SK-N-SH (cell line): ENCODE measurements around the gene MINDY4. TPM values are rescaled to one million over a fixed set of nuclear protein-coding genes. Genes with fewer than 3 reads are reported as not detected.
A peak's percentile ranks its signal among the peaks of the same experiment; 100 is the strongest.

ENCODE experiments used
- CTCF ChIA-PET: fragments of 300-600, 350-600 bp; formaldehyde crosslinking; extraction: SDS; loops from one replicate; lab custom pipeline; 2021; lab: Yijun Ruan, JAX
- POLR2A ChIA-PET: fragments of 350-600 bp; sonication (Branson Sonifier 250); formaldehyde crosslinking; extraction: SDS; loops from one replicate; lab custom pipeline; 2020; ENCODE audit warnings: antibody characterized with exemption, inconsistent platforms; lab: Yijun Ruan, JAX
- DNase-seq: peaks from one replicate; pipeline ENCODE4 v3.0.0; 2012
- H2AFZ ChIP-seq: fragments of 200-600 bp; sonication (generic); 2 replicates; pipeline ENCODE4 v1.8.1; 2016; ENCODE audit warnings: antibody characterized with exemption, mild to moderate bottlenecking, low read depth
- H3F3A ChIP-seq: fragments of 200-600 bp; sonication (generic); replicated peaks from 2 replicates; pipeline ENCODE3; 2016; ENCODE audit warnings: antibody characterized with exemption, mild to moderate bottlenecking; ENCODE audit not compliant: insufficient read depth
- H3K27ac ChIP-seq, 2 experiments: fragments of 200-500 bp in 1 of 2; fragments of 200-600 bp in 1 of 2; sonication (Bioruptor generic) in 1 of 2; sonication (generic), shearing (Covaris generic) in 1 of 2; 2 replicates each; pipeline versions ENCODE4 v1.5.1 to v1.6.1; 2014 to 2016; ENCODE audit warnings: low read depth in 2 of 2, inconsistent platforms in 1 of 2, low read length in 1 of 2, mild to moderate bottlenecking in 1 of 2, mixed read lengths in 1 of 2
- H3K27me3 ChIP-seq: fragments of 200-600 bp; sonication (generic), shearing (Covaris generic); 2 replicates; pipeline ENCODE4 v1.6.1; 2016; ENCODE audit warnings: mixed run types; ENCODE audit not compliant: insufficient read depth
- H3K36me3 ChIP-seq, 2 experiments: fragments of 200-500 bp in 1 of 2; fragments of 200-600 bp in 1 of 2; sonication (Bioruptor generic) in 1 of 2; sonication (generic) in 1 of 2; replicated peaks in 1 of 2; 2 replicates each; pipeline versions ENCODE3 to v1.5.1; 2014 to 2016; ENCODE audit warnings: low read length in 1 of 2, mild to moderate bottlenecking in 1 of 2; ENCODE audit not compliant: insufficient read depth in 2 of 2, control insufficient read depth in 1 of 2
- H3K4me1 ChIP-seq, 2 experiments: fragments of 200-500 bp in 1 of 2; fragments of 200-600 bp in 1 of 2; sonication (Bioruptor generic) in 1 of 2; sonication (generic), shearing (Covaris generic) in 1 of 2; 2 replicates each; pipeline versions ENCODE4 v1.5.1 to v1.6.1; 2014 to 2016; ENCODE audit warnings: low read depth in 1 of 2, low read length in 1 of 2, mixed run types in 1 of 2; ENCODE audit not compliant: insufficient read depth in 2 of 2, control insufficient read depth in 1 of 2
- H3K4me2 ChIP-seq: fragments of 200-600 bp; sonication (generic), shearing (Covaris generic); 2 replicates; pipeline ENCODE4 v1.6.1; 2017; ENCODE audit warnings: mixed run types
- H3K4me3 ChIP-seq, 2 experiments: fragments of 200-500 bp in 1 of 2; fragments of 200-600 bp in 1 of 2; sonication (Bioruptor generic) in 1 of 2; sonication (generic), shearing (Covaris generic) in 1 of 2; 2 replicates each; pipeline versions ENCODE4 v1.5.1 to v1.8.1; 2014 to 2016; ENCODE audit warnings: low read depth in 2 of 2, inconsistent platforms in 1 of 2, low read length in 1 of 2, mild to moderate bottlenecking in 1 of 2, mixed read lengths in 1 of 2, moderate library complexity in 1 of 2
- H3K79me2 ChIP-seq: fragments of 200-600 bp; sonication (generic); 2 replicates; pipeline ENCODE4 v1.8.1; 2017; ENCODE audit warnings: mild to moderate bottlenecking; ENCODE audit not compliant: insufficient read depth
- H3K9ac ChIP-seq: fragments of 200-600 bp; sonication (generic); 2 replicates; pipeline ENCODE4 v1.6.1; 2017; ENCODE audit warnings: mixed run types
- H3K9me2 ChIP-seq: fragments of 200-600 bp; sonication (generic); 2 replicates; pipeline ENCODE4 v1.6.1; 2017; ENCODE audit warnings: mixed run types
- H3K9me3 ChIP-seq: fragments of 200-600 bp; sonication (generic); 2 replicates; pipeline ENCODE4 v1.6.1; 2017; ENCODE audit warnings: mixed run types, mild to moderate bottlenecking, moderate library complexity
- H4K20me1 ChIP-seq: fragments of 200-600 bp; sonication (generic); 2 replicates; pipeline ENCODE4 v1.6.1; 2017; ENCODE audit warnings: mild to moderate bottlenecking, mixed run types; ENCODE audit not compliant: insufficient read depth
- EP300 ChIP-seq, 2 experiments: IDR thresholded peaks; 2 replicates each; pipeline versions ENCODE4 v1.4.0 to v1.6.1; 2012; ENCODE audit warnings: borderline replicate concordance in 1 of 2, low read depth in 1 of 2, low read length in 1 of 2
- EZH2phosphoT487 ChIP-seq: fragments of 200-600 bp; sonication (generic); IDR thresholded peaks from 2 replicates; pipeline ENCODE4 v1.6.1; 2017; ENCODE audit warnings: low read depth, mixed run types, mild to moderate bottlenecking, antibody characterized with exemption, moderate library complexity, borderline replicate concordance
- FOSL2 ChIP-seq: IDR thresholded peaks from 2 replicates; pipeline ENCODE4 v1.4.0; 2012; ENCODE audit warnings: low read depth, mild to moderate bottlenecking, moderate library complexity, borderline replicate concordance
- FOXM1 ChIP-seq: IDR thresholded peaks from 2 replicates; pipeline ENCODE4 v1.4.0; 2012; ENCODE audit warnings: low read depth, mild to moderate bottlenecking
- GATA2 ChIP-seq: sonication (generic); formaldehyde crosslinking; IDR thresholded peaks from 2 replicates; pipeline ENCODE4 v1.5.0; 2020; ENCODE audit warnings: mild to moderate bottlenecking, missing genetic modification reagents
- JUND ChIP-seq: IDR thresholded peaks from 2 replicates; pipeline ENCODE4 v1.4.0; 2012
- MEF2A ChIP-seq: IDR thresholded peaks from 2 replicates; pipeline ENCODE4 v1.4.0; 2012; ENCODE audit warnings: low read depth, borderline replicate concordance
- MXI1 ChIP-seq: IDR thresholded peaks from 2 replicates; pipeline ENCODE4 v1.6.1; 2012; ENCODE audit warnings: mild to moderate bottlenecking, low read depth, low read length, improper control_type of control experiment
- RAD21 ChIP-seq: IDR thresholded peaks from 2 replicates; pipeline ENCODE4 v1.6.1; 2012; ENCODE audit warnings: mild to moderate bottlenecking, low read length
- RFX5 ChIP-seq: IDR thresholded peaks from 2 replicates; pipeline ENCODE4 v1.6.1; 2012; ENCODE audit warnings: mild to moderate bottlenecking, improper control_type of control experiment, low read length
- SIN3A ChIP-seq: IDR thresholded peaks from 2 replicates; pipeline ENCODE4 v1.6.1; 2012; ENCODE audit warnings: low read depth, mild to moderate bottlenecking, low read length, moderate library complexity, borderline replicate concordance
- TAF1 ChIP-seq: IDR thresholded peaks from 2 replicates; pipeline ENCODE4 v1.6.1; 2012; ENCODE audit warnings: low read depth, mild to moderate bottlenecking, low read length, moderate library complexity, borderline replicate concordance
- TCF12 ChIP-seq: IDR thresholded peaks from 2 replicates; pipeline ENCODE4 v1.4.0; 2012
- WGBS: methylation state at CpG from one replicate; pipeline ENCODE4 v1.1.6; 2017; ENCODE audit warnings: low lambda C conversion rate; 5-methylcytosine and 5-hydroxymethylcytosine counted together
- polyA plus RNA-seq, 3 experiments: library from polyadenylated mRNA; depleted of rRNA; stranded (reverse); fragments of >200 nt; gene quantifications; 2 replicates each; pipeline ENCODE4 v1.2.3, GENCODE V29; 2012
- TF ChIP-seq, protein P1 (sequence below): IDR thresholded peaks from 2 replicates; pipeline ENCODE4 v1.4.0; 2012; ENCODE audit warnings: low read depth, borderline replicate concordance

Gene MINDY4
- polyA plus RNA-seq, 1 of the 3 experiments (the other 2 are of a cell fraction) = 1.8 TPM

DNA sequence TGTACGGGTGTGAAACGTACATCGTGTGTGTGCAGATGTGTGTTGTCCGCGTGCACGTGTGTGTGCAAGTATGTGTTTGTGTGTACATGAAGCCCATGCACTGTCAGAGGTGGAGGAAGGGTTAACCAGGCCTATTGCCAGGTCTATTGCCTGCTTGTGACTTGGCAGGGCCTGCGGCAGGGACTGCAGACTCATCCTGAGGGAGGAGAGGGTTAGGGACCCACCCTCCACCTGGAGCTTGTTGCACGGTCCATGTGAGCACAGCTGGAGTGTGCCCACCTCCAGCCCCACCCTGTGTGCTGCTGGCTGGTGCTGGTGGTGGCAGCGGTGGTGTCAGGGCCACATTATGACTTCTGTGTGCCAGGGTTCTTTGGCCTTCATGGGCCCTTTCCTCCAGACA is 133.3 kb downstream of the MINDY4 start:
- Histone ChIP-seq H3K4me1 (peaks cover 18 to 31% of the 10 kb centered on the region in 2 experiments; a peak in 3 of 4 replicates), H3K9ac (no peak overlapping the region), H3K27me3 (no peaks in the 10 kb centered on the region), H3F3A (peaks cover 4% of the 10 kb centered on the region), H3K4me3 (no peak overlapping the region), H3K36me3 (no peaks in the 10 kb centered on the region), H3K4me2 (no peak overlapping the region), H3K9me2 (no peaks in the 10 kb centered on the region), H2AFZ (no peak overlapping the region), H4K20me1 (no peaks in the 10 kb centered on the region), H3K9me3 (no peaks in the 10 kb centered on the region), H3K79me2 (no peaks in the 10 kb centered on the region), H3K27ac (no peak overlapping the region)
- POLR2A ChIA-PET = no interaction called here
- DNase-seq = no peak
- WGBS = 81% methylated on average over 8 of the region's 9 CpGs
- TF ChIP-seq MXI1 = no peak
- TF ChIP-seq SIN3A = no peak
- no peak for TF ChIP-seq RAD21
- no peak for TF ChIP-seq EZH2phosphoT487
- no peak for TF ChIP-seq TCF12
- no peak for TF ChIP-seq RFX5
- no peak for TF ChIP-seq TAF1
- TF ChIP-seq, protein P1, sequence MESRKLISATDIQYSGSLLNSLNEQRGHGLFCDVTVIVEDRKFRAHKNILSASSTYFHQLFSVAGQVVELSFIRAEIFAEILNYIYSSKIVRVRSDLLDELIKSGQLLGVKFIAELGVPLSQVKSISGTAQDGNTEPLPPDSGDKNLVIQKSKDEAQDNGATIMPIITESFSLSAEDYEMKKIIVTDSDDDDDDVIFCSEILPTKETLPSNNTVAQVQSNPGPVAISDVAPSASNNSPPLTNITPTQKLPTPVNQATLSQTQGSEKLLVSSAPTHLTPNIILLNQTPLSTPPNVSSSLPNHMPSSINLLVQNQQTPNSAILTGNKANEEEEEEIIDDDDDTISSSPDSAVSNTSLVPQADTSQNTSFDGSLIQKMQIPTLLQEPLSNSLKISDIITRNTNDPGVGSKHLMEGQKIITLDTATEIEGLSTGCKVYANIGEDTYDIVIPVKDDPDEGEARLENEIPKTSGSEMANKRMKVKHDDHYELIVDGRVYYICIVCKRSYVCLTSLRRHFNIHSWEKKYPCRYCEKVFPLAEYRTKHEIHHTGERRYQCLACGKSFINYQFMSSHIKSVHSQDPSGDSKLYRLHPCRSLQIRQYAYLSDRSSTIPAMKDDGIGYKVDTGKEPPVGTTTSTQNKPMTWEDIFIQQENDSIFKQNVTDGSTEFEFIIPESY = no peak
- no peak for TF ChIP-seq EP300 (IDR thresholded peaks at IDR 0.05; ENCODE audit: borderline replicate concordance in 1 of 2, low read depth in 1 of 2, low read length in 1 of 2)
- TF ChIP-seq GATA2 (CRISPR knock-in tag) = no peak
- no peak for TF ChIP-seq FOSL2
- no peak for TF ChIP-seq JUND
- TF ChIP-seq MEF2A = no peak
- CTCF ChIA-PET = interaction anchor here (0.9 to 1.5 kb wide), 2 partner anchors 34 to 229 kb away, joined by 3 to 7 read pairs; no protein-coding TSS in a partner anchor

DNA sequence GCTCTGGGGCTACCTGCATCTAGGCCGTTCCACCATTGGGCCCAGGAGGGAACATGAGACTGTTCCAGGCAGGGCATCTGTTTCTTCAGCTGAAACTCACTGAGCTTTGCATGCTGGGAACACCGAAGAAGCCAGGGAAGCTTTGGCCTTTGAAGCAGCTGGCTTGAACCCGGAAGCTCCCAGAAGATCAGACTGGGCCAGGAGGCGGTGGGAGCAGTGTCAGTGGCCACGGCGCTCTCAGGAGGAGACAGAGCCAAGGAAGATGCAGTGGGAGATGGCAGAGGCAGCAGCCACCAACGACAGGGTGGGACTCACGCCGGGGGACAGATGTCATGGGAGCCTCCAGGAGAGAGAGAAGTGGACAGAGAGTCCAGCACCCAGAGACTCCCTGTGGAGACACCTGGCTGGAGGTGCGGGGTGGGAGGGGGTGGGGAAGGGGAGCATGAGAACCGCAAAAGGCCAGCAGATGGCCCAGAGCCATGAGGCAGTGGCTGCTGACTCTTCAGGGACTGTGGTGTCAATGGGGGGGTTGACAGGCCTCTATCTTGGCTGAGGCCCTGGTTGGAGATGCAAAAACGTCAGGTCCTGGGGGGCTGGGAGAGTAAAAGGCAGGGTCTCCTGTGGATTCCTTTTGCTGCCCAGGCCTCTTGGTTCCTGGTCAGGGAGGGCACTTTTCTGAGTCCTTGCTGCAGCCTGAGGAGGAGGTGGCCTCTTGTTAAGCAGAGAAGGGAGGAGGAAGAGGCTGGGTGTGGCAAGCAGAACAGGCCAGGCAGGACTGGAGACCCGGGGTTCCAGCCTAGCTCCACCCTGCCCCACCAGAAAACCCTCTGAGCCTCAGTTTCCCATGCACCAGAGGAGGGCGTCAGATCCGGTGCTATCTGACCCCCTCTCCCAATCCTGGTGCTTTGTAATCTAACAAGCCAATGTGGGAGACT is 134.1 kb downstream of the MINDY4 start:
- no peak overlapping the region for H3K4me3 ChIP-seq
- H2AFZ ChIP-seq = peak overlapping the region; percentile 53; the same call in 1 of the 2 replicates
- H3K9me3 ChIP-seq = no peaks in the 10 kb centered on the region
- peak overlapping the region; percentile 59 for H3K4me2 ChIP-seq
- H3K27ac ChIP-seq = peak overlapping the region in 1 of 2 experiments; percentile 47; a peak in 1 of 4 replicates
- H3F3A ChIP-seq = peaks cover 4% of the 10 kb centered on the region
- H3K4me1 ChIP-seq = peaks cover 18 to 39% of the 10 kb centered on the region in 2 experiments; a peak in 3 of 4 replicates
- no peaks in the 10 kb centered on the region for H3K27me3 ChIP-seq
- no peaks in the 10 kb centered on the region for H3K79me2 ChIP-seq
- no peaks in the 10 kb centered on the region for H3K36me3 ChIP-seq
- TF ChIP-seq FOXM1 (no peak), TCF12 (no peak)
- TF ChIP-seq, all 33 proteins: peak for 0
- ChIA-PET POLR2A (no interaction called here), CTCF (interaction anchor here (0.9 to 1.9 kb wide), 4 partner anchors 33 to 228 kb away, joined by 3 to 7 read pairs (median 5); no protein-coding TSS in a partner anchor)
- no peak overlapping the region for H3K9ac ChIP-seq
- WGBS = 90% methylated on average over 15 of the region's 15 CpGs
- H4K20me1 ChIP-seq = no peaks in the 10 kb centered on the region
- DNase-seq = no peak
- no peaks in the 10 kb centered on the region for H3K9me2 ChIP-seq
